Uterus (tissue), 4 donors: ENCODE measurements around the gene SCYL1. TPM values are rescaled to one million over a fixed set of nuclear protein-coding genes. Genes with fewer than 3 reads are reported as not detected.

Source experiments
- DNase-seq, 2 donors: peaks; one replicate each; pipeline ENCODE4 v3.0.0-alpha.2; 2019 to 2020
- H3K27ac ChIP-seq, 2 donors: fragments of 200-600 bp; sonication (generic); 1 replicate in 1 of 2; 2 replicates in 1 of 2; pipeline ENCODE4 v1.5.1; 2016 to 2018
- H3K27me3 ChIP-seq, 2 donors: fragments of 200-600 bp; sonication (generic); one replicate each; pipeline ENCODE4 v1.5.1; 2018 to 2019; ENCODE audit warnings: control low read depth in 1 of 2
- H3K36me3 ChIP-seq, 2 donors: fragments of 200-600 bp; sonication (generic); one replicate each; pipeline ENCODE4 v1.5.1; 2019; ENCODE audit warnings: control low read depth in 1 of 2
- H3K4me1 ChIP-seq, 2 donors: fragments of 200-600 bp; sonication (generic); one replicate each; pipeline ENCODE4 v1.5.1; 2018 to 2019; ENCODE audit warnings: control low read depth in 1 of 2
- H3K4me3 ChIP-seq, 2 donors: fragments of 200-600 bp; sonication (generic); 1 replicate in 1 of 2; 2 replicates in 1 of 2; pipeline ENCODE4 v1.5.1; 2018 to 2019; ENCODE audit warnings: mild to moderate bottlenecking in 1 of 2
- H3K9me3 ChIP-seq, 2 donors: fragments of 200-600 bp; sonication (generic); one replicate each; pipeline ENCODE4 v1.5.1; 2019; ENCODE audit warnings: control low read depth in 1 of 2
- POLR2A ChIP-seq, 2 donors: fragments of 450-650 bp; IDR thresholded peaks; one replicate each; pipeline ENCODE4 v1.6.1; 2016; ENCODE audit warnings: antibody characterized with exemption in 2 of 2, mild to moderate bottlenecking in 1 of 2, moderate library complexity in 1 of 2
- intact Hi-C: fragments of 100-400 bp; cut with DNase I; formaldehyde crosslinking; loops from one replicate; pipeline ENCODE4 v1.15.1; 2023; ENCODE audit warnings: low total_unique reads
- total RNA-seq, 4 donors: library from RNA; depleted of rRNA in 3 of 4; stranded (reverse); fragments of >200 nt in 3 of 4; gene quantifications; one replicate each; pipeline versions ENCODE4 v1.1.0 to v1.2.4, GENCODE V29; 2014 to 2023
- TF ChIP-seq, protein P1 (sequence below), 4 experiments: fragments of 200-600 bp in 2 of 4; fragments of 450-650 bp in 2 of 4; sonication (generic) in 2 of 4; IDR thresholded peaks; one replicate each; pipeline ENCODE4 v1.5.1; 2016 to 2019; ENCODE audit warnings: antibody characterized with exemption in 4 of 4, mild to moderate bottlenecking in 2 of 4, moderate library complexity in 1 of 4
- donor health status: DM: yes; HTN: yes; CAD: no.

The SCYL1 gene
- total RNA-seq, 4 donors from 2014 or later: 28.8 to 101 (median 70.1) TPM

GRCh38 chr11:65524014-65524740 lies 706 bp upstream of the SCYL1 start:
- peak; percentile 70 for DNase-seq
- Histone ChIP-seq H3K4me1 (peaks cover 3 to 10% of the 10 kb centered on the region in 2 donors), H3K36me3 (no peaks in the 10 kb centered on the region), H3K27me3 (no peaks in the 10 kb centered on the region), H3K9me3 (no peaks in the 10 kb centered on the region), H3K4me3 (peak overlapping the region in 1 of 2 donors; percentile 24), H3K27ac (peak overlapping the region; percentile 73 to 82)
- no peak for TF ChIP-seq POLR2A (IDR thresholded peaks at IDR 0.05)
- TF ChIP-seq, protein P1, sequence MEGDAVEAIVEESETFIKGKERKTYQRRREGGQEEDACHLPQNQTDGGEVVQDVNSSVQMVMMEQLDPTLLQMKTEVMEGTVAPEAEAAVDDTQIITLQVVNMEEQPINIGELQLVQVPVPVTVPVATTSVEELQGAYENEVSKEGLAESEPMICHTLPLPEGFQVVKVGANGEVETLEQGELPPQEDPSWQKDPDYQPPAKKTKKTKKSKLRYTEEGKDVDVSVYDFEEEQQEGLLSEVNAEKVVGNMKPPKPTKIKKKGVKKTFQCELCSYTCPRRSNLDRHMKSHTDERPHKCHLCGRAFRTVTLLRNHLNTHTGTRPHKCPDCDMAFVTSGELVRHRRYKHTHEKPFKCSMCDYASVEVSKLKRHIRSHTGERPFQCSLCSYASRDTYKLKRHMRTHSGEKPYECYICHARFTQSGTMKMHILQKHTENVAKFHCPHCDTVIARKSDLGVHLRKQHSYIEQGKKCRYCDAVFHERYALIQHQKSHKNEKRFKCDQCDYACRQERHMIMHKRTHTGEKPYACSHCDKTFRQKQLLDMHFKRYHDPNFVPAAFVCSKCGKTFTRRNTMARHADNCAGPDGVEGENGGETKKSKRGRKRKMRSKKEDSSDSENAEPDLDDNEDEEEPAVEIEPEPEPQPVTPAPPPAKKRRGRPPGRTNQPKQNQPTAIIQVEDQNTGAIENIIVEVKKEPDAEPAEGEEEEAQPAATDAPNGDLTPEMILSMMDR (IDR thresholded peaks at IDR 0.05): peak in 1 of 4 experiments; percentile 5
- intact Hi-C loops: no loop called here

DNA sequence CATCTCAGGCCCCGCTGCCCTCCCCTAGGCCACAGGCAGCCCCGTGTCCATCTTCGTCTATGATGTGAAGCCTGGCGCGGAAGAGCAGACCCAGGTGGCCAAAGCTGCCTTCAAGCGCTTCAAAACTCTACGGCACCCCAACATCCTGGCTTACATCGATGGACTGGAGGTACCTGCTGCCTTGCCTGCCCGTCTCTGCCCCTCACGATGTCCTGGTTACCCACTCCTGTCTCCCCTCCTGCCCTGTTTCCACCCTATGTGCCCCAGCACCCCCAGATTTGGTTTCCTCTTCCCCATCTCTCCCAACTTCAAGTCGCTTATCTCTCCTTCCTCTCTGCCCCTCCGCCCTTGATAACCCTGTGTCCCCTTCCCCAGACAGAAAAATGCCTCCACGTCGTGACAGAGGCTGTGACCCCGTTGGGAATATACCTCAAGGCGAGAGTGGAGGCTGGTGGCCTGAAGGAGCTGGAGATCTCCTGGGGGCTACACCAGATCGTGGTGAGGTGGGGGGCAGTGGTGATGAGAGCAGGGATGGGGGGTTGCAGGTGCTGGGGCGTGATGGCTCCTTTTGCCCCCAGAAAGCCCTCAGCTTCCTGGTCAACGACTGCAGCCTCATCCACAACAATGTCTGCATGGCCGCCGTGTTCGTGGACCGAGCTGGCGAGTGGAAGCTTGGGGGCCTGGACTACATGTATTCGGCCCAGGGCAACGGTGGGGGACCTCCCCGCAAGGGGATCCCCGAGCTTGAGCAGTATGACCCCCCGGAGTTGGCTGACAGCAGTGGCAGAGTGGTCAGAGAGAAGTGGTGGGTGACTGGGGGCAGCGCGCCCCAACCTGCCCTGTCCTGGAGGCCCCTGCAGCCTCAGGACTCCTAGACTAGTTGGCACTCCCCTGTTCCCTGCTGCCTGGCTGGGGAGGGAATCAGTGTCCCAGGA lies 930 bp downstream of the SCYL1 start:
- Histone ChIP-seq H3K4me1 (peaks cover 3 to 10% of the 10 kb centered on the region in 2 donors), H3K4me3 (peak overlapping the region; percentile 75 to 81), H3K36me3 (no peaks in the 10 kb centered on the region), H3K27ac (peak overlapping the region; percentile 85 to 89), H3K9me3 (no peaks in the 10 kb centered on the region), H3K27me3 (no peaks in the 10 kb centered on the region)
- intact Hi-C loops: no loop called here
- no peak for DNase-seq
- TF ChIP-seq POLR2A (IDR thresholded peaks at IDR 0.05): no peak
- TF ChIP-seq, protein P1 (IDR thresholded peaks at IDR 0.05): no peak

DNA sequence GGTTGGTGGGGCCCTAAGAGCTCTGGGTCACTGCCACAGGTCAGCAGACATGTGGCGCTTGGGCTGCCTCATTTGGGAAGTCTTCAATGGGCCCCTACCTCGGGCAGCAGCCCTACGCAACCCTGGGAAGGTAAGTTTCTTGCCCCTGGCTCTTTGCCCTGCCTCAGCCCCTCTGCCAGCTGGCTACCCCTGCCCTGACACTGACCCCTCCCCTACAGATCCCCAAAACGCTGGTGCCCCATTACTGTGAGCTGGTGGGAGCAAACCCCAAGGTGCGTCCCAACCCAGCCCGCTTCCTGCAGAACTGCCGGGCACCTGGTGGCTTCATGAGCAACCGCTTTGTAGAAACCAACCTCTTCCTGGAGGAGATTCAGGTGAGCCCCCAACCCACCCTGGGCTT lies 1.9 kb downstream of the SCYL1 start:
- no peaks in the 10 kb centered on the region for H3K9me3 ChIP-seq
- intact Hi-C loops: no loop called here
- H3K27me3 ChIP-seq: no peaks in the 10 kb centered on the region
- TF ChIP-seq, protein P1 (IDR thresholded peaks at IDR 0.05): no peak
- TF ChIP-seq POLR2A (IDR thresholded peaks at IDR 0.05): no peak
- no peak overlapping the region for H3K4me3 ChIP-seq
- peaks cover 3 to 10% of the 10 kb centered on the region in 2 donors for H3K4me1 ChIP-seq
- no peaks in the 10 kb centered on the region for H3K36me3 ChIP-seq
- H3K27ac ChIP-seq: no peak overlapping the region
- DNase-seq: no peak

DNA sequence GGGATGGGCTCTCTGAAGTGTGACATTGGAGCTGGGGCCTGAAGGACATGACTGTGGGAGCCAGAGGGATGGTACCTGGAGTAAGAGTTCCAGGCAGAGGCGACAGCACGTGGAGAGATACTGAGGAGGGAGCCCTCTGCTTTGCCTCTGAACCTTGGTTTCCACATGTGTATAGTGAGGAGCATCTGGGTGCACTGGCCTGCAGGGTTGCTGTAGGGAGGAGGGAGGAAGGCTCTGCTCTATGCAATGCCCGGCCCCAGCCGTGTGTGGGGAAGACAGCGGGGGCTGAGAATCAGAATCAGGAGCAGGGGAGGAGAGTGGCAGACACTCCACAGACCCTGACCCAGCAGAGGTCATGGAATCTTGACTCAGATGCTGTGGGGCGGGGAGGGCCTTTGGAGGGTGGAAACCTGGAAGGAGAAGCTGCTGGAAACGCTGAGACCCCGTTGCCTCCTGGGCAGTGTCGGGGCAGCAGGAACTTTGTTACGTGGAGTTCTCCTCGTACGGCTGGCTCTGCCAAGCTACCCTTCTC lies 4.0 kb downstream of the SCYL1 start:
- intact Hi-C loops: no loop called here
- TF ChIP-seq, protein P1 (IDR thresholded peaks at IDR 0.05): no peak
- TF ChIP-seq POLR2A (IDR thresholded peaks at IDR 0.05): no peak
- H3K9me3 ChIP-seq: no peaks in the 10 kb centered on the region
- no peak overlapping the region for H3K4me3 ChIP-seq
- H3K27ac ChIP-seq: no peak overlapping the region
- no peak for DNase-seq
- peaks cover 3 to 10% of the 10 kb centered on the region in 2 donors for H3K4me1 ChIP-seq
- H3K27me3 ChIP-seq: no peaks in the 10 kb centered on the region
- no peaks in the 10 kb centered on the region for H3K36me3 ChIP-seq
